Subcutaneous adipose tissue (tissue), 4 donors: ENCODE measurements around the gene IPCEF1. TPM values are rescaled to one million over a fixed set of nuclear protein-coding genes. Genes with fewer than 3 reads are reported as not detected.

Source experiments
- total RNA-seq, 4 donors: library from RNA; depleted of rRNA; stranded (reverse); fragments of >200 nt; gene quantifications; one replicate each; pipeline ENCODE4 v1.1.0, GENCODE V29; 2016
- TF ChIP-seq, protein P1 (sequence below): fragments of 450-650 bp; IDR thresholded peaks from one replicate; pipeline ENCODE4 v1.5.1; 2016; ENCODE audit warnings: low read depth, mild to moderate bottlenecking, control low read depth, antibody characterized with exemption, moderate library complexity

Gene IPCEF1
- total RNA-seq, 4 donors from 2014 or later = 0.82 to 2.9 (median 1.5) TPM

DNA sequence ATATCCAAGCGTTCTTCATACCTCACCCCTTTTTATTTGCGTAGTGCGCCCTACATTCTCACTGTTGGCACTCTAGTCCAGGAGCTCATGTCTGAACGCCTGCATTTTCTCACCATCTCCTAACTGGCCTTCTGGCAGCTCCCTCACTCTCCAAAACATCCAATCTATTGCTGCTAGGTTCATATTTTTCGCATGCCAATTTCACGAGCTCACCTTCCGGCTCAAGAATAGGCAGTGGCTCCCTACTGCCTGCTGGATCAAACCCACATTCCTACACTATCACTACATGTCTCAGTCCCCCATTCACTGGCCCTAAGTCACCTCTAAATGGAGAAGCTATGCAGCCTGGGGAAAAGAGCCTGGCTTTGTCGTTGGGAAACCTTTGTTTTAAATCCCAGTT is 115.0 kb downstream of the IPCEF1 start:
- TF ChIP-seq, protein P1, sequence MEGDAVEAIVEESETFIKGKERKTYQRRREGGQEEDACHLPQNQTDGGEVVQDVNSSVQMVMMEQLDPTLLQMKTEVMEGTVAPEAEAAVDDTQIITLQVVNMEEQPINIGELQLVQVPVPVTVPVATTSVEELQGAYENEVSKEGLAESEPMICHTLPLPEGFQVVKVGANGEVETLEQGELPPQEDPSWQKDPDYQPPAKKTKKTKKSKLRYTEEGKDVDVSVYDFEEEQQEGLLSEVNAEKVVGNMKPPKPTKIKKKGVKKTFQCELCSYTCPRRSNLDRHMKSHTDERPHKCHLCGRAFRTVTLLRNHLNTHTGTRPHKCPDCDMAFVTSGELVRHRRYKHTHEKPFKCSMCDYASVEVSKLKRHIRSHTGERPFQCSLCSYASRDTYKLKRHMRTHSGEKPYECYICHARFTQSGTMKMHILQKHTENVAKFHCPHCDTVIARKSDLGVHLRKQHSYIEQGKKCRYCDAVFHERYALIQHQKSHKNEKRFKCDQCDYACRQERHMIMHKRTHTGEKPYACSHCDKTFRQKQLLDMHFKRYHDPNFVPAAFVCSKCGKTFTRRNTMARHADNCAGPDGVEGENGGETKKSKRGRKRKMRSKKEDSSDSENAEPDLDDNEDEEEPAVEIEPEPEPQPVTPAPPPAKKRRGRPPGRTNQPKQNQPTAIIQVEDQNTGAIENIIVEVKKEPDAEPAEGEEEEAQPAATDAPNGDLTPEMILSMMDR = no peak

DNA sequence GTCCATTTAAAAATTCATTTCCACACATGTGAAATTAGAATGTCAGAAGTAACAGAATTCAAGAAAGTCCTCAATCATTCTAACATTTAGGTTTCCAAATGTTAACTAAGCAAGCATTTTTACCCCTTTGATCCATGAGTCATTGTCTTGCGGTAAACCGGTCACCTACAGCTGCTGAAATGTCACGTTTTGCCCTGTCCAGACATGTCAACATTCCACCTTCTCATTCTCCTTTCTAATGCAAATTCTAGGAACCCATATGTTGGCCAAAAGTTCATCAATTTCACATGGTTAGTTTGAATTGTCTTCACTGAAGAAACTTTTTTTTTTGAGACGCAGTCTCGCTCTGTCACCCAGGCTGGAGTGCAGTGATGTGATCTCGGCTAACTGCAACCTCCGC is 117.2 kb downstream of the IPCEF1 start:
- TF ChIP-seq, protein P1 = no peak

DNA sequence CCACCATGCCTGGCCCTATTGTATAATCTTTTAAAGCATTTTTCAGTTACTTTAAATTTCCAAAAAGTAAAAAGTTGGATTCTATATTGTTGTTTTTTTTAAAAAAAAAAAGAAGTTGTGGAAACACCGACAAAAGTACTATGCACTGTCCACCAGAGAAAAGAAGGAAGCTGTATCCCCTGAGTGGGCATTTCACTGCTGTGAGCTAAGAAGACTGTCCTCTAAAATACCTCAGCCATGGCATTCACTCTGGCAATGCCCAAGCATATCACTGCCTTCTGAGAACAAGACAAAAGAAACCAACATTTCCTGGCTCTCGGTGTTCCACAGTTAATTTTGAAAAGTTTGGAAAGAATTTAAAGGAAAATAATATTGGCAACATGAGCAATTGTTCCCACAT is 117.8 kb downstream of the IPCEF1 start:
- TF ChIP-seq, protein P1 = no peak

DNA sequence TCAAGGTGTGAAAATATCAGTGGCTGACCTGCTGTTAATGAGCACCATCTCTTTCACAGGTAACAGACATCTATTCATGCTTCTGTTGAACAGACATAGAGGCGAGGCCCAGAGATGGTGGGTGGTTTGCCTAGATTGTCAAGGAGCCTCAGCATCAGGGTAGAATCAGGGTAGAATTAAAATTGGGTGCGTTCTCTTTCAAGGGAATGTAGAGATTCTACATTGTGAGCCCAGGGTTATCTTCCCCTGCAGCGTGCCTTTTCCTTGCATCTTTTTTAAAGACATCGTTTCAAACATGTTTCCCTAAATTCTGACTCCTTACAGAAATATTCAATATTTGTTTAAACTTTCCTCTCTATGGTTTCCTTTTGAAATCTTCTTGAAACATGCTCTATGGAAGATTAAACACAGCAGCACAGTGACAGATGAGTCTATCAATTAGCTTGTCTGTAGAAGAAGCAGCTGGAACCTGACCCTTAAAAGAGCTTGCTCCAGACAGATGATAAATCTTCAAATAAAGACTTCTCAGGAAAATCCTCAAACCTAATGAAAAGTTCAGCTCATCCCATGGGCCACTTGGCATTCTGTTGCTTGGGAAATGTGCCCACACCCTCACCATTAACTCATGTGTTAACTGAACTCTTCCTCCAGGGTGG is 119.8 kb downstream of the IPCEF1 start:
- TF ChIP-seq, protein P1 = no peak

DNA sequence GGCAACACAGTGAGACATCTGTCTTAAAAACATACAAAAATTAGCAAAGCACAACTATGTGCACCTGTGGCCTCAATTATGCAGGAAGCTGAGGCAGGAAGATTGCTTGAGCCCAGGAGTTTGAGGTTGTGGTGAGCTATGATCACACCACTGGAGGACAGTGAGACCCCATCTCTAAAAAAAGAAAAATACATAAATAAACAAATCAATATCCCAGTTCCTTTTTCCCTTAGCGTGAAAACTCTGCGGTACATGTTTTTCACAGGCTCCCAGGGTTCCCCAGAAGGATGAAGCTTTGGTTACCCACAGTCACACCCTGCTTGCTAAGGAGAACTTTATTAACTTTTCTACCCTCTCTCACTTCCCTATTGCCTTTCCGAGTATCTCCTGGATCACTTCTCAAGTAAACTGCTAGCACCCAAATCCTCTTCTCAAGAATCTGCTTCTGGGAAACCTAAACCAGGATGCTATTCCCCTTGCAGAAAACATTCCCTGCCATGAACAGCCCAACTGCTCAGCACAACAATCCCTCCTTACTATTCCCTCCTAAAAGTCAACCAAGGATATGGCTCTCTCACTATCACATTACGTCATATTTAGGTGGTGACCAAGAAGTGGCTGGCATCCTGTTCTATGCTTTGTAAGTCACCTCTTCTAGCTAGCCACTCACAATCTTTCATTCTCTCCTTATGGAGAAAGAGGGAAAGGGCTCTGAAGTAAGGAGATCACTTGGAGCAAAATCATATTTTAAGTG is 122.4 kb downstream of the IPCEF1 start:
- TF ChIP-seq, protein P1 = no peak

DNA sequence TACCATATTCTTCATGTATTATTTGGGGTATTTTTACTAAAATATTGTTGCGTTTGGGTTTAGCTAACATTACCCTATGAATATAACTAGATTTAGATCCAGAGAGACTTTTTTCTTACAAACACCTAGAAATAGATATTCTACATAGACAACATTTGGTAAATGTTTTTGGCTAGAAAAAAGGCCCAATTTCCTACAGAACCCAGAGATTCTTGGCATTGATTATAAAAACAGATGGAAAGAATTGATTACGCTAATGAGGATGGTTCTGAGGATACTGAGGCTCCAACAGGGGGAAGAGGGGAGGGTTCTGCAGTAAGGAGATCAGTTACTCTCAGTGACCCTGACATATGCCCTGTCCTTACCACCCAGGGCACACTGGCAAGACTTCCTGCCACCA is 123.2 kb downstream of the IPCEF1 start:
- TF ChIP-seq, protein P1 = no peak

DNA sequence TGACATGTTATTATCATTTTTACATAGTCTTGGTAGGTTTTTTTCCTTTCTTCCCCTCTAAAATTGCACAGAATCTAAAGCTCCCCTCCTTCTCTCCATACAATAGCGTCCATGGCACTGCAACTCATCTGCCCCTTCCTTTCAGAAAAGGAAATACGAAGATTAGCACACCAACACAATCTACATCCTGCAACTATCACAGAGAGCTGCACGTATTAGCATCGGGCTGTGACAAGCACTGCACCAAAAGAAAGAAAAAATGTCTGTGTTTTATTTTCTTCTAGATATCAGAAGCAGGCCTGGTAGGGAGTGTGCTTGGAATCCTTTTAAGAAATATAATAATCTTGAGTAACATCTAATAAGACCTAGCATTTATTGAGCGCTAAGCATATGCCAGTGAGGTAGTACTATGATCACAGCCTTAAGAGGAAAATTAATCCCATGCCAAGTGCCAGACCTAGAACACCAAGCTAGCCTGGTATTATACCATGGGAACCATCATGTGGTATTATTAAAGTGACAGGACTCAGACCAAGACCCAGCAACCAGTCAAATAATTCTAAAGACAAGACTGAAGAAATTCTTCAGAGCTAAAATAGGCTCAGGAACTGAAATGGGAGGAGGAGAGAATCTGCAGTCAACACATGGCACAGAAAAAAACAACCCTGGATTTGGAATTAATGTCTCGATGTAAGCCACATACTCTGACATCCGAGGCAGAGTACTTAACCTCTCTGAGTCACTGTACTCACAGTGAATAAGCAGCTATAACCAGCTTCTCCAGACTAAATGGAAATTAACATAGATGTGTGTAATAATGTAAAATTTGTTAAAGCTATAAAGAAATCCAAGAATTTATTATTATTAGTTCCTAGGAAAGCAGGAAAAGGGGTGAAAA is 124.3 kb downstream of the IPCEF1 start:
- TF ChIP-seq, protein P1 = no peak
